K562 (cell line): ENCODE results near the gene MTG2. TPM values are rescaled to one million over a fixed set of nuclear protein-coding genes. Genes with fewer than 3 reads are reported as not detected.

ENCODE experiments used
- CREB3 ChIP-seq: fragments of 450-650 bp; conservative IDR thresholded peaks from 2 replicates; pipeline ENCODE4 v1.6.1; 2016; ENCODE audit warnings: missing genetic modification characterization, low read depth, mild to moderate bottlenecking, missing compliant biosample characterization, moderate library complexity
- FOXM1 ChIP-seq, 2 experiments: fragments of 450-650 bp in 1 of 2; sonication (generic) in 1 of 2; formaldehyde crosslinking in 1 of 2; IDR thresholded peaks; 2 replicates each; pipeline versions ENCODE4 v1.6.1 to v1.9.0; 2017 to 2022; ENCODE audit warnings: low read depth in 2 of 2, mild to moderate bottlenecking in 2 of 2, missing genetic modification reagents in 1 of 2, moderate library complexity in 1 of 2
- HDAC1 ChIP-seq, 2 experiments: fragments of 450-650 bp; IDR thresholded peaks; 2 replicates each; pipeline ENCODE4 v1.6.1; 2016 to 2017; ENCODE audit warnings: inconsistent platforms in 1 of 2, mild to moderate bottlenecking in 1 of 2, moderate library complexity in 1 of 2
- NELFE ChIP-seq: IDR thresholded peaks from 2 replicates; pipeline ENCODE4 v1.6.1; 2011; ENCODE audit warnings: mild to moderate bottlenecking; ENCODE audit not compliant: insufficient read depth, insufficient read length
- NFRKB ChIP-seq: fragments of 450-650 bp; IDR thresholded peaks from 2 replicates; pipeline ENCODE4 v1.6.1; 2016; ENCODE audit warnings: low read depth
- NR2F6 ChIP-seq: fragments of 450-650 bp; formaldehyde crosslinking; IDR thresholded peaks from 2 replicates; pipeline ENCODE4 v1.4.0; 2020; ENCODE audit warnings: mild to moderate bottlenecking
- SETDB1 ChIP-seq: IDR thresholded peaks from one replicate; pipeline ENCODE4 v1.6.1; 2012; ENCODE audit warnings: low read length, control low read depth, inconsistent platforms
- TFE3 ChIP-seq: fragments of 450-650 bp; formaldehyde crosslinking; IDR thresholded peaks from 2 replicates; pipeline ENCODE4 v1.4.0; 2020; ENCODE audit warnings: mild to moderate bottlenecking, mixed read lengths
- U2AF1 ChIP-seq: fragments of 200-400 bp; formaldehyde crosslinking; optimal IDR thresholded peaks from 2 replicates; pipeline ENCODE3; 2017; ENCODE audit warnings: mild to moderate bottlenecking, low read depth, low read length, moderate library complexity
- U2AF2 ChIP-seq: fragments of 200-400 bp; formaldehyde crosslinking; optimal IDR thresholded peaks from 2 replicates; pipeline ENCODE3; 2017; ENCODE audit warnings: low read depth, mild to moderate bottlenecking, low read length
- ZNF57 ChIP-seq: fragments of 450-650 bp; formaldehyde crosslinking; IDR thresholded peaks from 2 replicates; pipeline ENCODE4 v1.4.0; 2020; ENCODE audit warnings: mild to moderate bottlenecking, moderate library complexity
- ZNF668 ChIP-seq: fragments of 250-450 bp; sonication (Bioruptor Pico); IDR thresholded peaks from 2 replicates; pipeline ENCODE4 v1.8.0; 2022; ENCODE audit warnings: mild to moderate bottlenecking, inconsistent platforms
- polyA plus RNA-seq, 8 experiments: library from polyadenylated mRNA; depleted of rRNA in 4 of 8; stranded (reverse) in 5 of 8; unstranded in 3 of 8; fragments of >200 nt; fragmentation: Nextera tagmentation in 2 of 8; fragmentation: Illumina TruSeq in 1 of 8; extraction: Ambion mirVana in 2 of 8; extraction: Trizol in 1 of 8; gene quantifications; 2 replicates each; pipeline versions ENCODE4 v1.2.1 to v1.2.3, GENCODE V29; 2011 to 2014; ENCODE audit warnings: inconsistent platforms in 1 of 8, missing spikeins in 1 of 8
- total RNA-seq, 7 experiments: library from RNA; depleted of rRNA in 6 of 7; stranded (reverse); fragments of >200 nt in 6 of 7; fragmentation: Illumina TruSeq in 2 of 7; extraction: Trizol in 2 of 7; gene quantifications; 2 replicates each; pipeline versions ENCODE4 v1.2.1 to v1.2.3, GENCODE V29; 2011 to 2021; ENCODE audit warnings: low replicate concordance in 1 of 7
- TF ChIP-seq, protein P1 (sequence below), 2 experiments: fragments of 450-650 bp; IDR thresholded peaks; 2 replicates each; pipeline ENCODE4 v1.6.1; 2016; ENCODE audit warnings: mild to moderate bottlenecking in 2 of 2, borderline replicate concordance in 1 of 2, low read depth in 1 of 2, moderate library complexity in 1 of 2

MTG2 gene
- total and polyA plus RNA-seq, 9 of the 15 experiments (the other 6 are each of a cell fraction or from before 2014, with no cell fraction given) = 8.7 to 67.5 (median 44.5) TPM

DNA sequence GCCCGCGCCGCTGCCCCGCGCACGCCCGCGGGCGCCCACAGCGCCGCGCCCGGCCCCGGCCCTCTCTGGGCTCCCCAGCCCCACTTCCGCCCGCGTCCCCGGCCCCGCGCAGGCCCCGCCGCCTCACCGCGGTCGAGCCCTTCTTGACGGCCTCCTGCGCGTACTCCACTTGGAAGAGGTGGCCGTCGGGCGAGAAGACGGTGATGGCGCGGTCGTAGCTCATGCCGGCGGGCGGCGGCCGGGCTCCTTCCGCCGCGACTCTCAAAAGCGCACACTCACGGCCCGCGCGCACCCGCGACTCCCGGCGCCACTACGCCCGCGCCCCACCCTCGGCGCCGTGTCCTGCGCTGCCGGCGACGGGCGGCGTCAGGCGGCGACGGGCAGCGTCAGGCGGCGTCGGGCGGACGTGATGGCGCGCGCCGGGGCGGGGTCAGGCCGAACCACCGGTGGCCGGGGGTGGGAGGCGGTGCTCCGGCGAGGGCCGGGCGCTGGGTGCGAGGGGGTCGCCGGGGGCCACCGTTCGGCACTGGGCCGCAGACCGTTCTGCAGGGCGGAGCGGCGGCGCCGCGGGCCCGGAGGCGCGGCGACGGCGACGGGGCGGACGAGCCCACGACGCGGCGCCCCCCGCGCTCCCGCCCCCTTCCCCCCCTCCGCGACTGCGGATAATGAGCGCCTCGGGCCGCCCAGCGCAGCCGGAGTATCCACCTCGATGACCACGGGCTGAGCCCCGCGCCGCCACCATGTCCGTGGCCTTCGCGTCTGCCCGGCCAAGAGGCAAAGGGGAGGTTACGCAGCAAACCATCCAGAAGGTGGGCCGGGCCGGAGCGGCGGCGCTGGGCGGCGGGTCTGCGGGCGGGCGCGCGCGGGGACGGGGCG is 39.5 kb upstream of the MTG2 start, which contains the start of the genes PSMA7 and SS18L1 (continued):
- TF ChIP-seq, protein P1, sequence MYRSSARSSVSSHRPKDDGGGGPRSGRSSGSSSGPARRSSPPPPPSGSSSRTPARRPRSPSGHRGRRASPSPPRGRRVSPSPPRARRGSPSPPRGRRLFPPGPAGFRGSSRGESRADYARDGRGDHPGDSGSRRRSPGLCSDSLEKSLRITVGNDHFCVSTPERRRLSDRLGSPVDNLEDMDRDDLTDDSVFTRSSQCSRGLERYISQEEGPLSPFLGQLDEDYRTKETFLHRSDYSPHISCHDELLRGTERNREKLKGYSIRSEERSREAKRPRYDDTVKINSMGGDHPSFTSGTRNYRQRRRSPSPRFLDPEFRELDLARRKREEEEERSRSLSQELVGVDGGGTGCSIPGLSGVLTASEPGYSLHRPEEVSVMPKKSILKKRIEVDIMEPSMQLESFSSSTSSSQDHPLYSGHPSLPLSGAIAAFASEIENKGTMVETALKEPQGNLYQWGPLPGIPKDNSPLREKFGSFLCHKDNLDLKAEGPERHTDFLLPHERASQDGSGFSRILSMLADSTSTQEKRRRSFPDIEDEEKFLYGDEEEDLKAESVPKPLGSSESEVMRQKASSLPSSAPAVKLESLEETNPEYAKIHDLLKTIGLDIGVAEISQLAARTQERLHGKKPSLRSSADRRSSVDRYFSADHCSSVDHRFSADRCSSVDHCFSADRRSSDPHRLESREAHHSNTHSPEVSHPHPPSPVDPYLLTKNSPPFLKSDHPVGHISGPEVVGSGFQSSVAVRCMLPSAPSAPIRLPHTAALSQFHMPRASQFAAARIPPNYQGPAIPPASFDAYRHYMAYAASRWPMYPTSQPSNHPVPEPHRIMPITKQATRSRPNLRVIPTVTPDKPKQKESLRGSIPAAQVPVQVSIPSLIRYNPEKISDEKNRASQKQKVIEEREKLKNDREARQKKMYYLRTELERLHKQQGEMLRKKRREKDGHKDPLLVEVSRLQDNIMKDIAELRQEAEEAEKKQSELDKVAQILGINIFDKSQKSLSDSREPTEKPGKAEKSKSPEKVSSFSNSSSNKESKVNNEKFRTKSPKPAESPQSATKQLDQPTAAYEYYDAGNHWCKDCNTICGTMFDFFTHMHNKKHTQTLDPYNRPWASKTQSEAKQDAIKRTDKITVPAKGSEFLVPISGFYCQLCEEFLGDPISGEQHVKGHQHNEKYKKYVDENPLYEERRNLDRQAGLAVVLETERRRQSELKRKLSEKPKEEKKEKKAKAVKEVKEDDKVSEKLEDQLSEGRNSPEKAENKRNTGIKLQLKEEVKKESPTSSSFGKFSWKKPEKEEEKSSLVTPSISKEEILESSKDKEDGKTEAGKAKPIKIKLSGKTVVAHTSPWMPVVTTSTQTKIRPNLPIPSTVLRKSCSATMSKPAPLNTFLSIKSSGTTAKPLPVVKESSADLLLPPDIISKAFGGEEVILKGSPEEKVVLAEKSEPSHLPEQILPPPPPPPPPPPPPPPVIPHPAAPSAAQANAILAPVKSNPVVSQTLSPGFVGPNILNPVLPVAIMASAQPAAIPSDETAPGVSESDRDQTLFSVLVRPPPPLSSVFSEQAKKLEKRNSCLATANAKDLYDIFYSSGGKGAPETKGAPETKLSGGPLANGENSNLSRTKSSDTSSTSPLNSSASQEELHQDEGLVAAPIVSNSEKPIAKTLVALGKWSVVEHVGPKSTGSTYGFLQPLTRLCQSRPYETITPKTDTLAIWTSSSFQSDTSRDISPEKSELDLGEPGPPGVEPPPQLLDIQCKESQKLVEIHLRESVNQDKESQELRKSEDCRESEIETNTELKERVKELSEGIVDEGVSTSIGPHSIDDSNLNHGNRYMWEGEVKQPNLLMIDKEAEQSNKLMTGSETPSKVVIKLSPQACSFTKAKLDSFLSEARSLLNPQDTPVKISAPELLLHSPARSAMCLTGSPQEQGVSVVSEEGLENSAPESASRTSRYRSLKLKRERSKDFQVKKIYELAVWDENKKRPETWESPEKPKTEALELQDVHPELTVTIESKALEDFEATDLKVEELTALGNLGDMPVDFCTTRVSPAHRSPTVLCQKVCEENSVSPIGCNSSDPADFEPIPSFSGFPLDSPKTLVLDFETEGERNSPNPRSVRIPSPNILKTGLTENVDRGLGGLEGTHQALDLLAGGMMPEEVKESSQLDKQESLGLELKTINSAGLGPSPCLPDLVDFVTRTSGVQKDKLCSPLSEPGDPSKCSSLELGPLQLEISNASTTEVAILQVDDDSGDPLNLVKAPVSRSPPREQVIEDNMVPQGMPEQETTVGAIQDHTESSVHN (IDR thresholded peaks at IDR 0.05; ENCODE audit: borderline replicate concordance in 1 of 2, low read depth in 1 of 2) = no peak
- TF ChIP-seq NFRKB = no peak
- TF ChIP-seq HDAC1 (IDR thresholded peaks at IDR 0.05) = peak in 1 of 2 experiments; percentile 40; a peak in 1 of 4 replicates
- TF ChIP-seq ZNF57 (CRISPR knock-in tag) = no peak
- no peak for TF ChIP-seq U2AF1
- TF ChIP-seq SETDB1 = no peak
- TF ChIP-seq CREB3 (tag) = no peak
- TF ChIP-seq NELFE = no peak
- TF ChIP-seq FOXM1 (IDR thresholded peaks at IDR 0.05; ENCODE audit: low read depth) = no peak
- no peak for TF ChIP-seq FOXM1 (CRISPR knock-in tag; IDR thresholded peaks at IDR 0.05; ENCODE audit: low read depth)
- TF ChIP-seq U2AF2 = no peak
- no peak for TF ChIP-seq TFE3 (CRISPR knock-in tag)
- no peak for TF ChIP-seq NR2F6 (CRISPR knock-in tag)
- no peak for TF ChIP-seq ZNF668
